Measurements from ENCODE around the gene GLDC.

DNA sequence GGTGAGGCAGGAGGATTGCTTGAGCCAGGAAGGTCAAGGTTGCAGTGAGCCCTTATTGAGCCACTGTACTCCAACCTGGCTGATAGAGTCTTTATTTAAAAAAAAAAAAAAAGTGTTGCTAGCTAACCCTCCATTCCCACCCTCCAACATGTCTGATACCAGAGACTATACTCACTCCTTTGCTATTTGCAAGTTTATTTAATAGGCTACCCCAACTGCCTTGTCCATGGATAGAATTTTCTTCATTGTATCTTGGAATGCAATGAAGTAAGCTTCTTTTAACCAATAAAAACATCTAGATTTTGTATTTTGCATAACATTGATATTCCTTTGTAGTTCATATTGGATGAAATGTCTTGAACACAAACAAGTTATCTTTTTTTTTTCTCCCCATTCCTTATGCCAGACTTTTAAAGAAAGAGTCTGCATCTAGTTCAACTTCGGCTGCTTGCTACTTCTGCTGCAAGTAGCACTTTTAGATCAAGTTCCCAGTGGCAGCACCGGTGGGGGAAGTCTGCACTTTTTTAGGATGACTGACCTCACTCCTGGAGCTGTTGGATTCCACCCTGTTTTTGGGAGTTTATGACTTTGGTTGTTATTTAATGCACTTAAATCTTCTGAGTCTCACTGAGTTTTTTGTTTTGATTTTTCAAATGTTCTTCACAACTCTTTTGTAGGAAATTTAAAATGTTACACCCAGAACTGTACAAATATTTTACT is 120.0 kb downstream of the GLDC start:
- TF ChIP-seq, protein P1, sequence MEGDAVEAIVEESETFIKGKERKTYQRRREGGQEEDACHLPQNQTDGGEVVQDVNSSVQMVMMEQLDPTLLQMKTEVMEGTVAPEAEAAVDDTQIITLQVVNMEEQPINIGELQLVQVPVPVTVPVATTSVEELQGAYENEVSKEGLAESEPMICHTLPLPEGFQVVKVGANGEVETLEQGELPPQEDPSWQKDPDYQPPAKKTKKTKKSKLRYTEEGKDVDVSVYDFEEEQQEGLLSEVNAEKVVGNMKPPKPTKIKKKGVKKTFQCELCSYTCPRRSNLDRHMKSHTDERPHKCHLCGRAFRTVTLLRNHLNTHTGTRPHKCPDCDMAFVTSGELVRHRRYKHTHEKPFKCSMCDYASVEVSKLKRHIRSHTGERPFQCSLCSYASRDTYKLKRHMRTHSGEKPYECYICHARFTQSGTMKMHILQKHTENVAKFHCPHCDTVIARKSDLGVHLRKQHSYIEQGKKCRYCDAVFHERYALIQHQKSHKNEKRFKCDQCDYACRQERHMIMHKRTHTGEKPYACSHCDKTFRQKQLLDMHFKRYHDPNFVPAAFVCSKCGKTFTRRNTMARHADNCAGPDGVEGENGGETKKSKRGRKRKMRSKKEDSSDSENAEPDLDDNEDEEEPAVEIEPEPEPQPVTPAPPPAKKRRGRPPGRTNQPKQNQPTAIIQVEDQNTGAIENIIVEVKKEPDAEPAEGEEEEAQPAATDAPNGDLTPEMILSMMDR (IDR thresholded peaks at IDR 0.05): no peak
- no peak for TF ChIP-seq POLR2A (IDR thresholded peaks at IDR 0.05)
